Central memory CD8-positive, alpha-beta T cell (primary cell): Measurements from ENCODE around the gene TUBGCP6.
A peak's percentile ranks its signal among the peaks of the same experiment; 100 is the strongest.

Experiments used
- ATAC-seq: fragments of 150-1000 bp; cut with Tn5 transposase; replicated peaks from 2 replicates; pipeline ENCODE4 v1.10.0; 2022; ENCODE audit warnings: mild to moderate bottlenecking, moderate FRiP score, moderate number of reproducible peaks; ENCODE audit not compliant: poor library complexity, severe bottlenecking; ENCODE audit errors: extremely low read depth
- DNase-seq, 2 donors: peaks; one replicate each; pipeline ENCODE4 v3.0.0; 2021; ENCODE audit warnings: low spot score in 2 of 2
- H3K27ac Mint-ChIP-seq: one replicate; pipeline ENCODE4 v1.8.0; 2022; ENCODE audit warnings: low read depth, mild to moderate bottlenecking, moderate library complexity, mixed read lengths
- H3K27me3 Mint-ChIP-seq: one replicate; pipeline ENCODE4 v1.8.0; 2022; ENCODE audit warnings: mixed read lengths
- H3K36me3 Mint-ChIP-seq: one replicate; pipeline ENCODE4 v1.8.0; 2022; ENCODE audit warnings: mild to moderate bottlenecking, moderate library complexity, mixed read lengths; ENCODE audit not compliant: insufficient read depth
- H3K4me1 Mint-ChIP-seq: one replicate; pipeline ENCODE4 v1.8.0; 2022; ENCODE audit warnings: mixed read lengths
- H3K4me3 Mint-ChIP-seq: one replicate; pipeline ENCODE4 v1.8.0; 2022; ENCODE audit warnings: mild to moderate bottlenecking, moderate library complexity, mixed read lengths
- H3K9me3 Mint-ChIP-seq: one replicate; pipeline ENCODE4 v1.8.0; 2022; ENCODE audit warnings: mixed read lengths

Gene TUBGCP6

GRCh38 chr22:50285568-50286229 lies 40.9 kb upstream of the TUBGCP6 start:
- DNase-seq (no peak), ATAC-seq (no peak)
- H3K36me3 Mint-ChIP-seq = no peaks in the 10 kb centered on the region
- no peaks in the 10 kb centered on the region for H3K27me3 Mint-ChIP-seq
- H3K27ac Mint-ChIP-seq = no peak overlapping the region
- H3K9me3 Mint-ChIP-seq = no peaks in the 10 kb centered on the region
- no peaks in the 10 kb centered on the region for H3K4me1 Mint-ChIP-seq
- no peak overlapping the region for H3K4me3 Mint-ChIP-seq

GRCh38 chr22:50284479-50284878 lies 39.7 kb upstream of the TUBGCP6 start:
- Mint-ChIP-seq H3K4me3 (no peak overlapping the region), H3K36me3 (peaks cover under 1% of the 10 kb centered on the region), H3K9me3 (no peaks in the 10 kb centered on the region), H3K27ac (no peak overlapping the region), H3K27me3 (no peaks in the 10 kb centered on the region), H3K4me1 (no peaks in the 10 kb centered on the region)
- DNase-seq = no peak
- ATAC-seq = no peak

- Mint-ChIP-seq H3K4me3 (no peak overlapping the region), H3K27ac (no peak overlapping the region), H3K9me3 (no peaks in the 10 kb centered on the region), H3K27me3 (no peaks in the 10 kb centered on the region), H3K36me3 (peaks cover 2% of the 10 kb centered on the region), H3K4me1 (no peaks in the 10 kb centered on the region)
- DNase-seq (no peak), ATAC-seq (no peak)
Observed at GRCh38 chr22:50283821-50284220, 39.0 kb upstream of the TUBGCP6 start.

GRCh38 chr22:50282361-50283155 lies 37.7 kb upstream of the TUBGCP6 start:
- H3K4me3 Mint-ChIP-seq = no peak overlapping the region
- ATAC-seq (no peak), DNase-seq (no peak)

DNA sequence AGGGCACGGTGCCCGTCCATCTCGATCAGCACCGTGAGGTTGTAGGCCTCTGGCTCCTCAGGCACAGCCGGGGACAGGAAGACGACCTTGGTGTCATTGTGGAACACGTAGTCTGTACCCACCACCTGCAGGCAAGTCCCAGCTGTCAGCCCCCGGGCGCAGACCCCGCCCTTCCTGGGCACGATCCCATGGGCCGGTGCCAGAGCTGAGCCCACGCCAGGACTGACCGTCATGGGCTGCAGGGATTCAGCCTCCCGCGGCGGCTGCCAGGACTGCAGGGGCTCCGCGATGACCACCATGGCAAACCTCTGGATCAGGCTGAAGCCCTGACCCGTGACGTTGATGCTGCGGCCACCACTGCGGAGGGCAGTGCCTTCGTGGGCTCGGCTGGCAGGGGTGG lies 37.1 kb upstream of the TUBGCP6 start:
- no peaks in the 10 kb centered on the region for H3K9me3 Mint-ChIP-seq
- no peaks in the 10 kb centered on the region for H3K4me1 Mint-ChIP-seq
- no peak overlapping the region for H3K4me3 Mint-ChIP-seq
- no peaks in the 10 kb centered on the region for H3K27me3 Mint-ChIP-seq
- no peak overlapping the region for H3K27ac Mint-ChIP-seq
- DNase-seq (no peak), ATAC-seq (no peak)
- H3K36me3 Mint-ChIP-seq = peaks cover 2% of the 10 kb centered on the region

More at GRCh38 chr22:50282361-50283155, 37.7 kb upstream of the TUBGCP6 start:
- peaks cover 2% of the 10 kb centered on the region for H3K36me3 Mint-ChIP-seq
- no peaks in the 10 kb centered on the region for H3K9me3 Mint-ChIP-seq
- H3K27ac Mint-ChIP-seq = no peak overlapping the region
- H3K4me1 Mint-ChIP-seq = no peaks in the 10 kb centered on the region
- H3K27me3 Mint-ChIP-seq = no peaks in the 10 kb centered on the region

- DNase-seq = no peak
- H3K4me1 Mint-ChIP-seq = no peaks in the 10 kb centered on the region
Observed at GRCh38 chr22:50281384-50281760, 36.5 kb upstream of the TUBGCP6 start.

DNA sequence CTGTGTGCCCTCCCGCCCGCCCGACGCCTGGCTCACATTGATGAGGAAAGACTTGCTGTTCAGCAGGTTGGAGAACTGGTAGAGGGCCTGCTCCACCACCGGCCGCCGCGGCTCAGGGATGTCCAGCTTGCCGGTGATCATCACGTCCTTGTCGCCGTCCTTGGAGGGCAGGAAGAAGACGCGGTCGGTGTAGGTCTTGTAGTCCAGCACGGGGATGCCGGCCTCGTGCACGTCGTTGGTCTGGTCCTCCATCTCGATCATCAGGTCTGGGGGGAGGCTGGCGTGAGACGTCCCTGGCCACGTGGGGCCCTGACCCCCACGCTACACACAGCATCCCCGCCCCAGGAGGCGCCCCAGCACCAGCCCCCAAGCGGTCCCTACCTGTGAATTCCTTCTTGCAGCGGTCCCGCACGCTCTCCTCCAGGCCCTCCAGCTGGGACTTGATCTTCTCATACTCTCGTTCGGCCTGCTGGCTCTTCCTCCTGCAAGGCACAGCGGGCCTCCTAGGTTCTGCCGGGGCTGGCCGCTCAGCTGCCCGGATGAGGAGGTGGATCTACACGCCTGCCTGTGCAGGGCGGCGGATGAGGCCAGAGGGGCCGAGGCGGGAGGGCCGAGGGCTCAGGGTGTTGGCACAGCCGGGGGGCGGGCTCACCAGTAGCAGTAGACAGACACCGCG lies 36.0 kb upstream of the TUBGCP6 start:
- H3K27ac Mint-ChIP-seq = no peak overlapping the region
- no peaks in the 10 kb centered on the region for H3K4me1 Mint-ChIP-seq
- H3K9me3 Mint-ChIP-seq = no peaks in the 10 kb centered on the region
- DNase-seq = no peak
- no peak for ATAC-seq
- H3K27me3 Mint-ChIP-seq = no peaks in the 10 kb centered on the region
- peaks cover 6% of the 10 kb centered on the region for H3K36me3 Mint-ChIP-seq
- no peak overlapping the region for H3K4me3 Mint-ChIP-seq

More at GRCh38 chr22:50281384-50281760, 36.5 kb upstream of the TUBGCP6 start:
- H3K27ac Mint-ChIP-seq = no peak overlapping the region
- ATAC-seq = no peak
- no peaks in the 10 kb centered on the region for H3K27me3 Mint-ChIP-seq
- no peak overlapping the region for H3K4me3 Mint-ChIP-seq
- no peaks in the 10 kb centered on the region for H3K9me3 Mint-ChIP-seq
- H3K36me3 Mint-ChIP-seq = peaks cover 4% of the 10 kb centered on the region

GRCh38 chr22:50280022-50280707 lies 35.3 kb upstream of the TUBGCP6 start:
- ATAC-seq (no peak), DNase-seq (no peak)
- Mint-ChIP-seq H3K36me3 (peaks cover 8% of the 10 kb centered on the region), H3K4me3 (no peak overlapping the region), H3K27me3 (no peaks in the 10 kb centered on the region), H3K9me3 (no peaks in the 10 kb centered on the region), H3K4me1 (no peaks in the 10 kb centered on the region), H3K27ac (no peak overlapping the region)

- H3K4me3 Mint-ChIP-seq = no peak overlapping the region
- DNase-seq = no peak
- peaks cover 8% of the 10 kb centered on the region for H3K36me3 Mint-ChIP-seq
- no peaks in the 10 kb centered on the region for H3K9me3 Mint-ChIP-seq
- H3K27me3 Mint-ChIP-seq = no peaks in the 10 kb centered on the region
- no peak for ATAC-seq
- no peak overlapping the region for H3K27ac Mint-ChIP-seq
- H3K4me1 Mint-ChIP-seq = peaks cover 2% of the 10 kb centered on the region
Observed at GRCh38 chr22:50278956-50279619, 34.3 kb upstream of the TUBGCP6 start.

DNA sequence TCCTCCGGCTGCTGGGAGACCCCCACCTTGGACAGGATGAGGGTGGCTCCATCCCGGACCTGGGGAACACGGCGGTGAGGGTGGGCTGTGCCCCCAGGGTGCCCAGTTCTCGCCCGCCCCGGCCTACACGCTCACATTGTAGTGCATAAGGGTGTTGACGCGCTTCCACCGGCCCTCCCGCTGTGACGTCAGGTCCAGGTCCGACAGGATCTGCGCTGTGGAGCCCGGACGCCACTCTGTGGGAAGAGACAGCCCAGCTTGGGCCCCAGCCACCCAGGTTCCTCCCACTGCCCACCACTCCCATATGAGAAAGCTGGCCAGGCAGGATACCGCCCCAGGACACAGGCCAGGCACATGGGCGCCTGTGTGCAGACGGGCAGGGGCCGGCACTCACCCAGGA lies 33.6 kb upstream of the TUBGCP6 start:
- no peak overlapping the region for H3K27ac Mint-ChIP-seq
- DNase-seq (no peak), ATAC-seq (no peak)
- no peaks in the 10 kb centered on the region for H3K9me3 Mint-ChIP-seq
- H3K36me3 Mint-ChIP-seq = peaks cover 8% of the 10 kb centered on the region
- H3K4me3 Mint-ChIP-seq = no peak overlapping the region
- peaks cover 7% of the 10 kb centered on the region for H3K4me1 Mint-ChIP-seq
- H3K27me3 Mint-ChIP-seq = no peaks in the 10 kb centered on the region

DNA sequence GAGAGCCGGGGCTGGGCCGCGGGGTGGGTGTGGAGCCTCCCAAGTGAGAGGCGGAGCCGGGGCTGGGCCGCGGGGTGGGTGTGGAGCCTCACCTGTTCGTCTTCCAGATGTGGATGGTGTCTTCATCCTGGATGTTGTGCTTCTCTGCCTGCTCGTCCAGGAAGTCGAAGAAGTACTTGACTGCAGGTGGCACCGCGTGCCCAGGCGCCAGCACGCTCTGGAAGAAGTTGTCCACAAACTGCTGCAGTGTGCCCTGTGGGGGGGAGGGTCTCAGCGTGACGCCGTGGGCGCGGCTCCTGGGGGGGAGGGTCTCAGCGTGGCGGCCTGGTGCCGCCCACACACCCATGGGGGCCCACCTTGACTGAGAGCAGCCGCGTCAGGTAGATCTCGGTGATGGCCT lies 32.9 kb upstream of the TUBGCP6 start:
- Mint-ChIP-seq H3K27me3 (no peaks in the 10 kb centered on the region), H3K36me3 (peaks cover 8% of the 10 kb centered on the region), H3K9me3 (no peaks in the 10 kb centered on the region), H3K4me3 (no peak overlapping the region), H3K4me1 (peaks cover 7% of the 10 kb centered on the region), H3K27ac (no peak overlapping the region)
- ATAC-seq (no peak), DNase-seq (no peak)

DNA sequence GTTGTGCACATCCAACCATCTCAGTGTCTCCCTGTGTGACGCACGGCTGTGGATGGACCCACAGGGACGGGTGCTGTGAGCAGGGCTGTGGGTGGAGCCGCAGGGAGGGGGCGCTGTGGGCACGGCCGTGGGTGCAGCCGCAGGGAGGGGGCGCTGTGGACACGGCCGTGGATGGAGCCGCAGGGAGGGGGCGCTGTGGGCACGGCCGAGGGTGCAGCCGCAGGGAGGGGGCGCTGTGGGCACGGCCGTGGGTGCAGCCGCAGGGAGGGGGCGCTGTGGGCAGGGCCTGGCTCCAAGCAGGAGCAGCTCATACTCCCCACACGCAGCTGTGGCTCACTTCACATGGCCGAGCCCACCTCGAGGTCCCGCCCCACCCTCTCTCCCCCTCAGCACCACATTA lies 31.3 kb upstream of the TUBGCP6 start:
- Mint-ChIP-seq H3K4me1 (peaks cover 7% of the 10 kb centered on the region), H3K27ac (no peak overlapping the region), H3K36me3 (peaks cover 8% of the 10 kb centered on the region), H3K4me3 (no peak overlapping the region), H3K9me3 (no peaks in the 10 kb centered on the region), H3K27me3 (no peaks in the 10 kb centered on the region)
- DNase-seq (peak in 1 of 2 donors; percentile 28), ATAC-seq (peak; percentile 77)
